Activated CD8-positive, alpha-beta memory T cell treated with anti-CD3 and anti-CD28 coated beads, Interleukin-2, amount 50 U/mL, for 48 hours (primary cell): ENCODE results near the gene KCNIP4.

Experiments used
- DNase-seq: peaks from one replicate; pipeline ENCODE4 v3.0.0-alpha.2; 2020

Gene KCNIP4

DNA sequence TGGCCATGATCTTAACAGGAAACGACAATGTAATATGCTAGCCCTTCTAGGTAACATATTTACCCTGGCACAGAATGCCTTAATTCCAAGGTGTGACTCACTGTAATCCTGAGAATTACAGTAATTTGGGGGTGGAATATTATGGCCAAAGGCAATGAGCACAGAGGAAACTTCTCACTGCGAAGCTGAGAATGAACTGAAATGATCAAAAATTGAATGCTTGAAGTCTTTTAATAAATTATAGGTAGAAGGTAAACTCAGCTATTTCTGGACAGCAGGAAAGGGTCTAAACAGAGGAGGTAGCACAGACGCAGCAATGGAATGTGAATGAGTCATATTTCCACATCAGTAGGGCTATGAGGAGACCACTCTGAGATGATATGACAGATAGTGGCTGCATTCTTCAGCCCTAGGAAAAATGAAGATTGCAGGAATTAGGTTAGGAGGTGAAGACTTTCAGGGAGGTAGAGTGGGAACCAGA, 935.7 kb downstream of the KCNIP4 start:
- DNase-seq, result no peak

DNA sequence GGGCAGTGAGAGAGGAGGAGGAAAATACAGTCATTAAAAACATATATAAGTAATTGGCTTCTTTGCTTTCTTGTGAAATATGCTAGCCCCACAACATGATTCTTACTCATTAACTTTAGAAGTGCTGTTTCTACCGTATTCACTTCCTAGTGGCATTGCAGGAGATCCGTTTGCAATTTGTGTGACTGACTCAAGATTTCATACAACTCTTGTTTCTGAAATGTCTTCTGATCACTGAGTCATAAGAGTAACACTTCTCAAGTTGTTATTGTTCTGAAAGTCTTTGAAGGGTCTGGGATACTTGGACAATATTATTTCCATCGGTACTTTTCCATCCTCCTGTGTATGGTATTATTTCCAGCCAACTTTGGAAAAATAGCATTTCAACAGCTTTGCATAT, 937.5 kb downstream of the KCNIP4 start:
- no peak for DNase-seq

DNA sequence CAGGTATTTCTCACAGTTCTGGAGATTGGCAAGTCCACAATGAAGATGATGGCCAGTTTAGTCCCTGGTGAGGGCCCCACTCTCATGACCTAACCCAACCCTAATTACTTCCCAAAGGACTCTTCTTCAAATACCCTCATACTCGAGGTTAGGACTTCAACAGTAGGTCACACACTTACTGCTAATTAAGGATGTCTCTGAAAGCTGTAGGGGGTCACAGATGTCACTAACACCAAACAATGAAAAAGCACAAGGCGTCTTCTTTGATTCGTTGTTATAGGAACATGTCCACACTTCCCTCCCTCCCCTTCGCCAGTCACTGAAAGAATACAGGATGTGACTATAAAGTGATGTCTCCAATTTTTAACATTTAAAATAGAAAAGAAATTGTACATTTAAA, 938.6 kb downstream of the KCNIP4 start:
- DNase-seq, result no peak

DNA sequence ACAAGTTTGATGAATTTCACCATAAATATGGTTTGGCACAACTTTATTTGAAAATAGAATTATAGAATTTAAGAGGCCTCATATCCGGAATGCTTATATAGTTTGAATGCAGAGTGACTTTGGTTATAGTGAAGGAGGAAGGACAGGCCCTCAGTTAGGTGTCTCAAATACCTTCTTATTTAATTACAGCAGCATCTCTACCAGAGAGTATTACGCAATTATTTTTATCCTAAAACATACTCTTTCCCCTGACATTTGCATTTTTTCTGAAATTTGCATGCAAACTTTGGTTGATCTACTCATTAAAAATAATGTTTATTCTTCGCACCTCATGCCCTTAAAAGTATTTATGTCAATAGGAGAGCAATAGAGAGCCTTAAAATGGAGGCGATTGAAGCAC, 942.9 kb downstream of the KCNIP4 start:
- no peak for DNase-seq

DNA sequence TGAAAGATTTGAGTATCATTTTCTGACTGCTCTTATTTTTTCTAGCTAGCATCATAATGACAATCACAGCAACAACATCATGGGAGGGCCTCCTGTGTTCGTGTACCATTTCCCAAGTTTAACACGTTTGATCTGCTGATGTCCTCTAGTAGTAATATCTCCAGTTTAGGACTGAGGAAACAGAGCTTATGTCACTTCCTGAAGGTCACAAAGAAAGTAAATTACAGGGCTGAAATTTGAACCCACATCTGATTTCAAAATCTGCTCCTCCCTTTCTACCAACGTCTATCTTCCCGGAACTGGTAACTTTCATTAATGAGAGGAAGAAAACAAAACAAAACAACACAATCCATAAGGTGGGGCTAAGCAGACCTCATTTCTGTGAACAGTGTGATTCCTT, 945.6 kb downstream of the KCNIP4 start:
- no peak for DNase-seq

DNA sequence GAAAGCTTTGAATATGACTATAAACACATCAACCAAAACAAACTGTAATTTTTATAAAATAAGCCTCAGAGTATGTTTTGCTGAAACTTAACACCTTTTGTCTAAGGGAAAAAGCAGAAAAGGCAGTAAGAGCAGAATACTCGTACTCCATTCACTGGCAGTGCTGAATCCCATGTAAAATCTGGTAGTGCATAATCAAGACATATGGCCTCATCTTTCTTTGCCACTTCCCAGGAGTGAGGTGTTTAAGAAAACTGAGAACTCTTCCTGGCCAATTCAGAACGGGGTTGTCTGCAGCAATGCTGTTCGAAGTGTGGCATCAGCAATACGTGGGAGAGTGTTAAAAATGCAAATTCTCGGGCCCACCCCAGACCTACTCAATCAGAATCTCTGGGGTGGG, 946.3 kb downstream of the KCNIP4 start:
- no peak for DNase-seq

DNA sequence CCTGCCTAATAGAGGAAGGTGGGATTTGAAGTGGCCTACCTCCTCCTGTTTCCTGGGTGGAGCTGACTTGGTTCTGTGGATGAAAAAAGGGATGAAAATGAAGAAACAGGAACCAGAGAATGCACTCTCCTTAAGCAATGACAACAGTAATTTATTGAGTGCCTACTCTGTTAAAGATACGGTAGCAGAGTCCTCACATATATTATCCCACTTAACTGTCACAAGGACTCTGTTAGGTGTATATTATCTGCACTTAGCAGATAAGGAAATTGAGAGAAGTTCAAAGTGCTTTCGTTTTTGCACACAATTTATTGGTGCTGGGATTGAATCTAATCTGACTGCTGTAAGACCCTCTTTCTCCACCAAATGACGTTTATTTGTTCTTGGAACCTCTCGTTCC, 947.1 kb downstream of the KCNIP4 start:
- no peak for DNase-seq

DNA sequence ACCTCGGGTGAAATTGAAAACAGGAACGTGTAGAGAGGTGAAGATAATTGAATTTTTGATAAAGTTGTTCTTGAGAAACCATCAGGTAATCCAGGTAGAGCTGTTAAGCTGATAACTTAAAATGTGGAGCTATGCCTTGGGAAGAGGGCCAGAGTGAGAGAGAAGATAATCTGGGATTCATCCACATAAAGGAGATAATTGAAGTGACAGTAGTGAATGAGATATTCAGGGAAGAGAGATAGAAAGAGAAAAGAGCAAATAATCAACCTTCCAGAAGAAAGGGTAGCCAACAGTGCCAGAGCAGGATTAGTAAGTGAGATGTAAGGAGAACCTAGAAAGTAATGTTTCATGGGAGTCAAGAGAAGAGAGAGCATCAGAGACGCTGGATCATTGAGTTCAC, 950.7 kb downstream of the KCNIP4 start:
- no peak for DNase-seq

DNA sequence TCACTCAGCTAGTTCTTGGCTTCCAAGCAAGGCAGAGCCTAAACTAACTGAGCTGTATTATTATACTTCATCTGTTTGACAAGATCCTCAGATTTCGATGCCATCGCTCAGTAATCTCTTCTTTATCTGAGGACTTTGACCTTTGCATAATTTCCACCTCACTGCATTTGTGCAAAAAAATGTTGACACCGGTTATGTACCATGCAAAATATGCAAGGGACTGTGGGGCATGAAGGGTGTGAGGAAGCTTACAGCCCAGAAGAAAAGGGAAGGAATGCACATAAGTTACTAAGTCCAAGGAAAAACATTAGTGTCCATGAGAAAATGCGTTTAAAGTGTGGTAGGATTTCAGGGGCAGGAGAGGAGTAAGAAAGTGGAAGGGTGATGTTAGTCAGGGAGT, 953.0 kb downstream of the KCNIP4 start:
- no peak for DNase-seq

DNA sequence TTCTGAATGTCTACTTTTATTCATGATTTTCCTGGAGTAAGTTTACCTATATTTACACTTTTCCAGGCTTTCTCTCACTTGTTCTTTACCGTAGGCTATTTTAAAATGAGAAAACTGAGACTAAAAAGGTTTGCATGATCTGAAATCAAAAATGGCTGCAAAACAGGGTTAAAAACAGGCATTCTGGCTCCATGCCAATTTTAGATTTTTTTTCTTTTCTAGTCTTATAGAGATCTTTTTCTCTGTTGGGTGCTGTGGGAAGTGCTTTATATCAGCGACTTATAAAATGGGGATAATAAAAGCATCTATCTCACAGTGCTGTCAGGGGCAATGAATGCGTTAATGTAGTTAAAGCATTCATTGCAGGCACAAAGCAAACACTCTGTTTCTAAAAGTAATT, 953.6 kb downstream of the KCNIP4 start:
- no peak for DNase-seq

DNA sequence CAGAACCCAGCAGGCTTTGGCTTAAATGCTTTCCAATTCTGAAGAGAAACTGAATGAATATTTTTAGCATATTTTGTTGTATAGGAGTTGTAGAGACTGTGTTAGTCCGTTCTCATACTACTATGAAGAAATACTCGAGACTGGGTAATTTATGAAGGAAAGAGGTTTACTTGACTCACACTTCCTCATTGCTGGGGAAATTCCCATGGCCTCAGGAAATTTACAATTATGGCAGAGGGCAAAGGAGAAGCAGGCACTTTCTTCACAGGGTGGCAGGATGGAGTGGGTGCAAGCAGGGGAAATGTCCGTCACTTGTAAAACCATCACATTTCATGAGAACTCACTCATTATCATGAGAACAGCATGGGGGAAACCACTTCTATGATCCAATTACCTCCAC, 956.6 kb downstream of the KCNIP4 start:
- DNase-seq, result no peak

DNA sequence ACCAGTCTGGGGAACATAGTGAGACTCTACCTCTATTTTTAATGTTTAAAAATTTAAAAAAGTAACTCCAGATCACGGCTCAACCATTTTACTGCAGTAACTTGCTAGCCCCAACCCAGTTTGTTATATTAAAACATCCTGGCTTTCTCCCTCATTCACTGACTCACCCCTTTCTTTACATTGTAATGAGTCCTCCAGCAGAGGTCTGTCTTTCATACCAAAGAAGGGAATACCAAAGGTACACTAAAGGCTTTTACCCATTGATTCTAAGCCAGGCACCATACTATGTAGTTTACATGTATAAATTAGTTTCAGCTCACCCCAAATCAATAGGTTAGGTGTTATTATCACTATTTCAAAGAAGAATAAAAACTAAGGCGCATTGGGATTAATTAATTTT, 961.4 kb downstream of the KCNIP4 start:
- no peak for DNase-seq

DNA sequence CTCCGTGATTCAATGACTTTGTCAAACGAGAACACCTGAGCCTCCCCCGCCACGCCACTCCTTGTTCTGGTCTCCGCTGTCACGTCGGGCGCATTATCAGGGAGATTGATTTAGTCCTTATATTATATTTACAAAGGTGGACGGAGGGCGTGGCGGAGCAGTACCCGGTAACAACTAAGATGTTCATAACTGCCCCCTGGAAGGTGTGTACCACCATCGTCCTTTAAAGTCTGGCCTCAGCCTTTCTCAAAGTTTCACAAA, 964.1 kb downstream of the KCNIP4 start:
- DNase-seq, result no peak

DNA sequence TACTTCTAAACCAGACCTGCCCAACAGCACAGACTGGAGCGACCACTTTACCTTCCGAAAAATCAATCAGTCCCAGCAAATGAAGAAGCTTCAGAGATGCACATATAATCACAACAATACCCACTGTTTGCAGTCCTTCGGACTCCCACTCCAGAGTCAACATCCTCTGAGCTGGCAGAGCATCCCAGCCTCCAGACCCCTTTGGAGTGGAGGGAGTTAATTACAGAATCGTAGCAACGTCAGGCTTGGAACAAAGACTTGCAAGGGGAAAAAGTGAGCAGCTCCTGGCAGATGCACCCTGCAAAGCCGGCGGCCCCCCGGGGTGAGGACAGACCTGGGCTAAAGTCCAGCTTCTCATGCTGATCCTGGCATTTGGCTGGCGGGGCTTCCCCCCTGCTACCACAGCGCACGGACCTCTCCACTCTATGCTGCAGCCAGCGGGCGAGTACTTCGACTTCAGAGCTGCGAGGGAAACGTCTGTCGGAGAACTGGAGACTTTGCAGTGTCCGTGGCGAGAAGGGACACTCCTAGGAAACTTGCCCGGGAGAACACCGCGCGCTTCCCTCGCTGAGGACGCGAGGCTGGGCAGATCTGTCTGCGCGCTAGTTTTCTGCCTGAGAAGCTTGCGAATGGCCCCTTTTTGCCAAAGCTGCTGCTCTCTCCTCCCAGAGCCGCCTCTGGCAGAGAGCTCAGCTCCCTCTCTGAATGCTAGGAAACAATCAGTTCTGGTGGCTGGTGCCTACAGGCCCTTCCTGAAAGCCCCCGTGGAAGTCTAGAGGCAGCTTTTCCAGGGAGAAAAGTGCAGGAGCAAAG, 964.6 kb downstream of the KCNIP4 start:
- no peak for DNase-seq

DNA sequence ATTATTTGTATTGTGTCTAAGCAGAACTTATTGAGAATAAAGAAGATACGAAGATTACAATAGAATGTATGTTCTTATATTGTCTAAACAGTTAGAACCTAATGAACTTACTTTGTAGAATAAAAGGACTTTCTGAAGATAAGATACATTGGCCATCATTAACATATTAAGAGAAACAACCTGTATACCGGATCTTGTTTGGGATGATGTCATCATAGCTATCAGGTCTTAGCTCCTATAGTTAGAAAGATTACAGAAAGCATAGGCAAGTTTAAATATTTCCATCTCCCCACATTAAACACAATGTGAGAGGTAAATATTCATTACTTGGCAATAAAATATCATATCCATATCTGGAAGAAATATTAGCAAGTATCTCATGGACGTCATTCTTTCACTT, 966.0 kb downstream of the KCNIP4 start:
- DNase-seq, result no peak

DNA sequence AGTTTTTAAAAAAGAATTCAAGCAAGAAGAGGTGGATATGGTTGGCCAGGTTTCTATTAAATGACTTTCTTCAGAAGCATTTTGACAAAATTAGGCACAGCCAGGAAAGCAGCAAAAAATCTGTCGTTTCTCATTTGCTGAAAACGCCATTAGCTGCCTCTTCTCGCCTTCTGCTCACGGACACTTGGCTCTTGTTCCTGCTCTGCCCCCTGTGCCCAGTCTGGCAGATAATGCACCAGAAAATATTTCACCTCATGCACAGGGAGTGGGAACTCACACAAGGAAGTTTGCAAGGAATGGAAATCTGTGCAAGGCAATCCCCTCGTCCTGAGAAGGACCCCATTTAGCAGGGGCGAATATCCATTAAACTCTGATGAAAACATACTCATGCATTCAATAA, 988.3 kb downstream of the KCNIP4 start:
- no peak for DNase-seq

DNA sequence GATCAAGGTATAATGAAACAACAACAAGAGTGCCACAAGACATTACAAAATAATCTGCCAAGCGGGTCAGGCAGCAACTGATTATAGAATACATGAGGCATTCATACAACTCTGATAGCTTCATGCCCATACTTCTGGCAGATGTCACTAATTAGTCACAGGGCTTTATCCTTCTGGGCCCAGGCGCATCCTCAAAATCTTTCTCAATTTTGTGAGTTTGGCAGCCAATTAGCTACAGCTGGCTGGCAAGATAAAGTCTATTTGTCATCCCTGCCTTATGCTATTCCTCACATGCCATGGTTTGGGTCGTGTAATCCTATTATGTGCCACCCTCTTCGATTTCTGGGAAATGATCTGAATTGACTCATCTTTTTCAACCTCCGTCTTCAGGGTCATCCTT, 994.0 kb downstream of the KCNIP4 start:
- no peak for DNase-seq

DNA sequence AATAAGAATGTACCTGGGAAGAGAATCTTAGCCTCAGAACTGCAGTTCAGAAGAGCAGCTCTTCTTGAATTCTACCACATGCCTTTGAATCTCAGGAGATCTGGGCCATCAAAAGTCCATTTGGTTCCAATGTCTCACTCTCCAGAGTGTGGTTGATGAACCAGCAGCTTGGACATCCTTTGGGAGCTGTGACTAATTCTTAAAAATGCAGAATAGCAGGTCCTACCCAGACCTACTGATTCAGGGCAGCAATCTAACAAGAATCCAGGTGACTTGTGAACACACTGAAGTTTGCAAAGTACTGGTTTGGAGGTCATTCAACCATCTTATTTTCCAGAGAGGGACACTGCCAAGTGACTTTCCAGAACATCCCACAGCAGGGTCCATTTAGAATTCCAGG, 1003.6 kb downstream of the KCNIP4 start:
- DNase-seq, result no peak

DNA sequence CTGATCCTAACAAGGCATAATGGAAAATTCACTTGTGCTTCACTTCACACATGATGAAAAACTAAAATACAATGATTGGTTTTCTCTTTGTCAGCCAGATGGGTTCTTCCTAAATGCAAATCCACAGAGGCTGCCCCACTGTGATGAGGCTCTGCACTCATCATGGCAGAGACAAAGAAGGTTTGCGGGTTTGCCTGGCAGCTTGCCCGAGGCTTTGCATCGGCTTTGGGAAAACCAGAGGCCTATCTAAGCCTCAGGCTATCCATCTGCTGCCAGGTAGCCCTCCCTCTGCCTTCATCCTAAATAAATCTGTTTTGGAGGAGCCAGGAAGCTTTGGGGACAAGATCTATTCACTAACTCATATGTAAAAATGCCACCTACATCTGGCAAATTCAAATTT, 1004.1 kb downstream of the KCNIP4 start:
- no peak for DNase-seq

DNA sequence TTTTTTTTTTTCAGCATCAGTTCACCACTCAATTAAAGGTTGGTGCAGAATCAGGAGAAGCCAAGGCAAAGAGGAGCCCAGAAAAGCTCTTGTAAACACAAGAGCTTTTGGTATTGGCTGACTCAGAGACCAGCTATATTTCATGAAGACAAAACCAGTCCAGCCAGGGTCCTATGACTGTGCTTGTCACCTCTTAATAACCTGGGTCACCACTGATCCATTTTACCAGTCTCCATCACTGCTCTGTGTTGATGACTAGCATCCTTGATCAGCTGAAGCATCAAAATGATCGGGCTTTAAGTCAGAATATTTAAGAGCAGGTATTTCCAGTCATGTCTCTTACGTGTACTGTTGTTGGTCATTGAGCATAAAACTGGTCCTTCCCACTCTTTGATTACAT, 1010.4 kb downstream of the KCNIP4 start:
- DNase-seq, result no peak

DNA sequence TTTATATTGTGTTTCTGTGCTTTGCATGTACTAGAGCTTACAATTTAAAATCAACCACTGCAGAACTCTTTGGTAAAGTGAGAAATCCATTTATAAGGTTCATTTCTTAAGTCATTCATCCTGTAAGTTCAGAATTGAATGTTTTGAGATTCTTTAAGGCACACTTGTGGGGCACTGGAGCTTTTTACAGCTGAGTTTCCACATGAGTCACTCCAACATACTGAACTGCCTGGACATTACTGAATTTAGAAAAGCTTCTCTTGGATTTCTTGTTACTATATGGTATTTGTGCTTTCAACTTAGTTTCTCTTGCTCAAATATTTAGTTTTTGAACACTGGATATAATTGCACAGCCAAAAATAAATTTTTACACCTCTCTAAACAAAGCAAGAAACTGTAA, 1022.0 kb downstream of the KCNIP4 start:
- DNase-seq, result no peak

DNA sequence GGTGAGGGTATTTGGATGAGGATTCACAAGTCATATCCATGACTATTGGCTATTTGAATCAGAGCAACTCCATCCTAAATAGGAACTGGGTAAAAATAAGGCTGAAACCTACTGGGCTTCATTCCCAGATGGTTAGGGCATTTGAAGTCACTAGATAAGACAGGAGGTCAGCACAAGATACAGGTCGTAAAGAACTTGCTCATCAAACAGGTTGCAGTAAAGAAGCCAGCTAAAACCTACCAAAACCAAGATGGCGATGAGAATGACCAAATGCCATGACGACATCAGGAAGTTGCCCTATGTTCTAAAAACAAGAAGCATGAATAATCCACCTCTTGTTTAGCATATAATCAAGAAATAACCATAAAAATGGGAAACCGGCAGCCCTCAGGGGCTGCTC, 1023.4 kb downstream of the KCNIP4 start:
- DNase-seq, result no peak

DNA sequence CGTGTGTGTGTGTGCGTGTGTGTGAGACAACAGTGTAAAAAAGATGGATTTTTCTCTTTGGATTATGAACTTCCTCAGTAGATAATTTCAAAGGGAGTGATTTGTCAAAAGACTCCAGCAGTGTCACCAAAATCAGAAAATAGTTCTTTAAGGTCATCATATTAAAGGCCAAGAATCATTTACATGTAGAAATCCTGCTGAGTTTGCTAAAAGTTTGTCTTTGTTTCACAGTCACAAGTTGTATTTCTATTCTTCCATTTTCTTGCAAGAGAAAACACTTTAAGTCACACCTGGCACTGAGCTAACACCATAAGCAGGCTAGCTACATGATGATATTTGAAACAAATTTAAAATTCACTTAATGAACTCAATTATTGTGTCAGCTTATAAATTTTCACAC, 1025.6 kb downstream of the KCNIP4 start:
- DNase-seq, result no peak

DNA sequence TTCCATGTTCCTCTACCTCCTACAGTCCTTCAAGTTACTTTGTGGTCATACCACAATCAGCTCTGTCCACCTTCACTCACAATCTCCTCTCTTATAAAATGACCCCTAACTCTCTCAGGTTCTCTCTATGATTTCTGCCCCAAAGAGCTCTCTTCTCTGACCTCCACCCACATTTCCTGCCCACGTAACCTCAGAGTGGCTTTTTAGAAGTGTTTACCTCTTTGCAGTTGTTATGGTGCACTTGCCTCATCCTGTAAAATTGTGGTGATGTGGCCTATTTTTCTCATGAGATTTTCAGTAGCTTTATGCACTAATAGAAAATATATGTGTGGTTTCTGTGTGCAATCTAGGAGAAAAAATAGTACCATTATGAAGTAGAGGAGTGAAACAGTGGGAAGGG, 1032.5 kb downstream of the KCNIP4 start:
- DNase-seq, result no peak

DNA sequence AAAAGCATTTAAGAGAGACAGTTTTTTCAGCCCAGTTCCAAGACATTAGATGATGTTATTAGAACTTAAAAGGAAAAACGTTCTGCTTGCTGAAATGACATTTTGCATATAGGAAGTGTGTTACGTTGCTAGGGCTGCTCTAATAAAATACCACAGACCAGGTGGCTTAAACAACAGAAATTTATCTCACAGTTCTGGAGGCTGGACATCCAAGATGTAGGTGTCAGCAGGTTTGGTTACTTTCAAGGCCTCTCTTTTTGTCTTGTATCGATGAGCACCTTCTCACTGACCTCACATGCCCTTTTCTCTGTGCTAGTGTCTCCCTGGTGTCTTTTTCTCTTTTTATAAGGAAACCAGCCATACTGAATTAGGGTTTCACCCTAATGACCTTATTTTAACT, 1043.6 kb downstream of the KCNIP4 start:
- no peak for DNase-seq

DNA sequence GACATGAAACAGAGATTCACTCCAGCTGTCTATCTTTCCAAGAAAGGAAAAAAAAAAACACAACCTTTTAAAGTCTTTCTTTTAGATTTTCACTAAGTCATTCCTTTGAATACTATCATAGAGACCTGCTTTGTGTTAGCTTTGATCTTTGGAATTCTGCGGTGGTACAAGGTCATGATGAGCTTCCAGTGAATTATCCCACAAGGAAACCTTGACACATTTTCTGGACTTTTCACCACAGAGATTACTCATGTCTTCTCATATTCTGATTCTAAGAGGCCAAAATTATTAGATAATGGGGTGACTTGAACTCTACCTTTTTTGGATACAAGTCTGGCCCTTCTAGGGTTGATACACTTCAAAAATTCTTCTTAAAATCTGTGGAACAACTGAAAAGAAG, 1046.7 kb downstream of the KCNIP4 start:
- no peak for DNase-seq
